GF-D8 (cell line): ENCODE results near the gene CNGB1.
"Not testable (repeated sequence)": the region's sequence is repeated elsewhere in the genome, so short reads cannot be mapped to it uniquely, and the experiment has no call there.

Source experiments
- DNase-seq: peaks from one replicate; lab custom pipeline; 2025; lab: John Stamatoyannopoulos, UW

The CNGB1 gene

DNA sequence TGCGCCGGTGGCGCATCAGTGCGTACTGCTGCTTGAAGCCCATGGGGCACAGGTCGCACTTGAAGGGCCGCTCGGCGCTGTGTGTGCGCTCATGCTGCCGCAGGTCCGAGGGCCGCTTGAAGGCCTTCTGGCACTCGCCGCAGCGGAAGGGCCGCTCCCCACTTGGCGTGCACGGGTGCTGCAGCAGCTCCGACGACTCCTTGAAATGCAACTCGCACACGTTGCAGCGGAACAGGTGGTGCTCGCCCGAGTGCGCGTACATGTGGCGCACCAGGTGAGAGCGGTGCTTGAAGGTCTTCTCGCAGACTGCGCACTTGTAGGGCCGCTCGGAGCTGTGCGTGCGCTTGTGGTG is 26.2 kb upstream of the CNGB1 start:
- no peak for DNase-seq

- no peak for DNase-seq
These were observed 25.7 kb upstream of the CNGB1 start for GRCh38 chr16:57996406-57997175.

- DNase-seq: no peak
These were observed 24.9 kb upstream of the CNGB1 start for GRCh38 chr16:57995721-57996405.

DNA sequence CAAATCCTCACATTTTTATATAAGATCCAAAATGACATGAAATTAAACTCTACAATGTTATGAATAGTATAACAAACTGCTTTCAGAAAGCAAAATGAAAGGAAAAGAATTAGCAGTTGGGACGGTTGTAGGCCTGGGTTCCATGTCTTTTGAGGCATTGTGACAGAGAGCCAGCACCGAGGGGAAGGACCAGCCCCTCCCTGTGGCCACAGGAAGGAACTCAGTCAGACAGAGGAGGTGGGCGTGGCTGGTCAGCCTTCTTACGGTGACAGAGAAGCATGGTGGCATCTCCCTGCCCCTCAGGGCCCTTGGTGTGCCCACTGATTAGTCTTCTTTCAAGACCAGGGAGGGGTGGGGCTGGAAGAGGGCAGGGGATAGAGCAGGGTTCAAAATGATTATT is 23.9 kb upstream of the CNGB1 start:
- DNase-seq: peak; percentile 49

DNA sequence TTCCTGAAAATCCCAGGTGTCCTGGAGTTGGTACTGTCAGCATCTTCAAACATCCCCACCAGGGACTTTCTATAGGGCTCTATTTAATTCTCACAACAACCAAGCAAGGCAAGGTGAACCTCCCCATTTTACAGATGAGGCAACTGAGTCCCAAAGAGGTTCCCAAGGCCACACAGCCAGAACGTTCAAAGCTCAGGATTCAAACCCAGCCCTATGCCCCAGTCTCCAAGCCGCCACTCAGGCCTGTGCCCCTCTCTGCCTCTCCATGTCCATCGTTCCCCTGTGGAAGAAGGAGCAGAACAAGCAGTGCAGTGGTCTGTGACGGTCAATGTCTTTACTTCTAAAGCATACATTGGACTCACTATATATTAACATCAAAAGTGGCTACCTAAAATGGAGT is 23.4 kb upstream of the CNGB1 start:
- DNase-seq: no peak

DNA sequence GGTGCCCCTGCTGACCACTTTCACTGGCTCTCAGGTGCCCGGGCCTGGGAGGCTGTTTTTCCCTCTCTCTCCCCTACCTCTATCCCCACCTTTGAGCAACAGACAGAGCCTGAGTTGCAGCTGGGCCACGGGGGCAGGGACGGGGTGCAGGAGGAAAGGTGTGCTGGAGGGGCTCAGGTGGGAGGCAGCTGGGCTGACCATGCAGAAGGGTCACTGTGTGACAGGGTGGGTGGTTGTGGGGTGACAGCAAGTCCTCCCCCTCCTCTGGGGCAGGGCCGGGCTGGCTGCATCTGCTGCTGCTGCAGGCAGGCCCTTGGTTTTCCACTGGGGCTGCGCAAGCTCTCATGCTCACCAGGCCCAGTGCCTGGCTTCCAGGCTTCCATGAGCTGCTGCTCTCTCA is 23.0 kb upstream of the CNGB1 start:
- DNase-seq: no peak

GRCh38 chr16:57993438-57993837 is 22.5 kb upstream of the CNGB1 start:
- no peak for DNase-seq

DNA sequence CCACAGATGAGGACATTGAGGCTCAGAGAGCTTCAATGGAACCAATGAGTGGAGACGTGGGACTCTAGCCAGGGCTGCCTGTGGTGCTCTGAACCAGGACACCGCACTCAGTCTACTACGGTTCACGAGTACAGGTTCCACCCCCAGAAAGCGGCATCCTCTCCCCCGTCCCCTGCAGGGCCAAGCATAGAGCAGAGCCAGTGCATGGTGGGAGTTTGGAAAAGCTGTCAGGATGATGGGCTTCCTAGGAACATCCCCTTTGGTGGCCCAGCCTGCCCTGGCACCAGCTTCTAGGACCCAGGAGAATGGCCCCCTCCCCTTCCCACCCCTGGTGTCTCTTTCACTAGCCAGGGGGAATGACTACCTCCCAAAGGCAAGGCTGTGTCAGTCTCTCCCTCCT is 21.2 kb upstream of the CNGB1 start:
- no peak for DNase-seq

- DNase-seq: no peak
These were observed 20.7 kb upstream of the CNGB1 start for GRCh38 chr16:57991551-57992059.

- no peak for DNase-seq
These were observed 18.0 kb upstream of the CNGB1 start for GRCh38 chr16:57988929-57989328.

- DNase-seq: no peak
These were observed 16.7 kb upstream of the CNGB1 start for GRCh38 chr16:57987441-57988177.

DNA sequence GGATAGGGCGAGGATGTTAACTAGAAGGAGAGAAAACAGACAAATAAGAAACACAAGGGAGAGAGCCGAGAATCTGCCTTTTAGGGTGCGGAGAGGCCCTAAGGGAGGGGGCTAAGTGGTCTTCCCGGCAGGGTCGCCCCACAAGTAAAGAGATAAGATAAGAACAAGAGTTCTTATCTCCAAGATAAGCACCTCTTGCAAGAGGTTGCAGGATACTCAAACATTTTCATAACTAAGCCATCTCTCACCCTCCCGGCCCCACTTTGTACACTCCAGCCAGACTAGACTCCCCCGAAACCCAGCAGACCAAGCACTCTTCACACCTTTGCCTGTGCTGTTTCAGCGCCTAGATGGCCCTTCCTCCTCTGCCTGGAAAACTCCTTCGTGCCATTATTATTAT is 15.3 kb upstream of the CNGB1 start:
- DNase-seq: no peak

DNA sequence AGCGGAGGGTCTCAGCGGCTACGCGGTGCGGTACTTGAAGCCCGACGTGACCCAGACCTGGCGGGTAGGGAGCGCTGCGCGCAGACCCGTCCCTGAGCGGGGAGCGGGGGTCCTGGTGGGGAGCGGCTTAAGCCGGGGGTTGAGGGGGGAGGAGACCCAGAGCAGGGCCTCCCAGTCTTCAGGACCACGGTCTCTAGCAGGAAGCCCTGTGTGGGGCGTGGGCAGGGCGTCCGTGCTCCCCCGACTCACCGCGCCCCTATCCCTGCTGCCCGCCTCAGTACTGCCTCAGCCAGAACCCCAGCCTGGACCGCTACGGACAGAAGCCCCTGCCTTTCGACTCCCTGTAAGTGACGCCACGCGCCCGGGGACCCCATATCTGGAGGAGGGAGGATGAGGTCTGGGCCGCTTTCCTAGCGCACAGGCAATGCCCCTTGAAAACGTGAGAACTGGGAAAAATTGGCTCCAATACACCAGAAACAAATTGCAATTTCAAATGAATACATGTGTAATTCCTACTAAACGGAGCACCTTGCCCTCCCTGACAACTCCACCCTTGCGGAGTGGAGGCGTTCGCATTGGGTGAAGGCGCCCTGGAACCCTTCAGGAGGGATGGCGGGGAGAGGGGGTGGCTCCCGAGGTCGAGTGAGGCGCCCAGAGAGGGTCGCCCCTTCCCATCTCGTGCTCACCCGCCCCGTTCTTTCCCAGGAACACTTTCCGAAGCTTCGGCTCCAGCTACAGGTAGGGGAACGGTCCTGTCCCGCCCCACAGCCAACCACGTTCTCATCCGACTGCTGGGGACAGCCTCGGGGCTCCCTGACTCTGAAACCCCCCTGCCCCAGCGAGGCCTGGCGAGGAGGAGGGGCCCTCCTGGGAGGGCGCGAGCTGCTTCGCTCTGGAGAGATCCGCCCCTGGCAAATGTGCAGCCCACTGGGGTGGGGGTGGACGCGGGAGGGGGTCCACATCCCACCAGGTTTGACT is 14.6 kb upstream of the CNGB1 start:
- DNase-seq: no peak

DNA sequence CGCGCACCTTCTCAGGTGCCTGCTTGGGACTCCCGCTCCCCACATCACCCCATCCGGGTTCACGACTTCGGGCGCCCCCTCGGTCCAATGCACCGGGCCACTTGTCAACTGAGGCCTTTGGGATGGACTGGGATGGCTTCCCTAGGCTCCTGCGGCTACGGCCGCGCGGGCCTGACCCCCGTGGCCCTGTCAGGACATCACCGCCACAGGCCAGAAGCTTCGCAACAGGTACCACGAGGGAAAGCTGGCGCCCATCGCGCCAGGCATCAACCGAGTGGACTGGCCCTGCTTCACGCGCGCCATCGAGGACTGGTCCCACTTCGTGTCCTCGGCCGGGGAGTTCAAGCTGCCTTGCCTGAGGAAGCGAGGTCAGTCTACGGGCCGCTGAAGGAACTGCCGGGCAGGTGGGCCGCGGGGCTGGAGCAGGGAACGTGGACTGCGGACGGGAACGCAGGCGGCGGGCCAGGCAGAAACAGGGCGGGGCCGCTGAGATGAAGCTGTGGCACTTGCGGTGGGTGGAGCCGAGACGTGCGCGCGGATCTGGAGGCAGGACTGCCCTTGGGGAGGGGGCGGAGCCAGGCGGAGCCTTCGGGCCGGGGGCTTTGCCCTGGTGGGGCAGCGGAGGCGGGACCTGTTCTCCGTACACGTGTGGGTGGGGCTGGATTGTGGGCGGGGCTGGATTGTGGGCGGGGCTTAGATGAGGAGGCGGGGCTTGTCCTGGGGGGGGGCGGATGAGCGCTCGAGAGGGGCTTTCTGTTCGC is 13.7 kb upstream of the CNGB1 start:
- DNase-seq: no peak

DNA sequence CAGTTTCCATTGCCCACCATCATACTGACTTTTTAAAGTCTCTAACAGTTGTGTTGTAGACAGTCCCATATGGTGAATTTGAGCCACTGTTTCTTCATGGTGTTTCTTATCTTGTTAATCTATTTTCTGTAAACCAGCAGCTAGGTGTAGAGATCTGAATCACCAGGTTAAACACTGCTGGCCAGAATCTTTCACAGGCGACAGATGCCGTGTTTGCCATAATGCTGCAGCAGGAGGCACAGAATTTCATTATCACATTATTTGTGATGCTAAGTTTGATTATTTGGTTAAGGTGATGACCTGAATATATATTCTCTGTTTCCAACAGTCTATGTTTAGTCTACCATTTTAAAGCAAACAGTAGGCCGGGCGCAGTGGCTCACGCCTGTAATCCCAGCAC is 11.5 kb upstream of the CNGB1 start:
- DNase-seq: no peak

DNA sequence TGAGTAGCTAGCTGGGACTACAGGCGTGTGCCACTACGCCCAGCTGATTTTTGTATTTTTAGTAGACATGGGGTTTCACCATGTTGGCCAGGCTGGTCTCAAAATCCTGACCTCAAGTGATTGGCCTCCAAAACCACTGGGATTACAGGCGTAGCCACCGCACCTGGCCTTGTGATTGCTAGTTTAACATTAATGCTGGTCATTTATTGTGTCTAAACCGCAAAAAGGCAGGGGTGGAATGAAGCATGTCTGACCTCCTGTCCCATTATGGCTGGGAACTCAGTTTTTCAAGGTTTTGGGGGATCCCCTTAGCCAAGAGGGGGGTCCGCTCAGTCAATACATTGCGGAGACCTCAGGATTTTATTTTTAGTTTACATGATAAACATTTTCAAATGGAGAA is 10.7 kb upstream of the CNGB1 start:
- no peak for DNase-seq

DNA sequence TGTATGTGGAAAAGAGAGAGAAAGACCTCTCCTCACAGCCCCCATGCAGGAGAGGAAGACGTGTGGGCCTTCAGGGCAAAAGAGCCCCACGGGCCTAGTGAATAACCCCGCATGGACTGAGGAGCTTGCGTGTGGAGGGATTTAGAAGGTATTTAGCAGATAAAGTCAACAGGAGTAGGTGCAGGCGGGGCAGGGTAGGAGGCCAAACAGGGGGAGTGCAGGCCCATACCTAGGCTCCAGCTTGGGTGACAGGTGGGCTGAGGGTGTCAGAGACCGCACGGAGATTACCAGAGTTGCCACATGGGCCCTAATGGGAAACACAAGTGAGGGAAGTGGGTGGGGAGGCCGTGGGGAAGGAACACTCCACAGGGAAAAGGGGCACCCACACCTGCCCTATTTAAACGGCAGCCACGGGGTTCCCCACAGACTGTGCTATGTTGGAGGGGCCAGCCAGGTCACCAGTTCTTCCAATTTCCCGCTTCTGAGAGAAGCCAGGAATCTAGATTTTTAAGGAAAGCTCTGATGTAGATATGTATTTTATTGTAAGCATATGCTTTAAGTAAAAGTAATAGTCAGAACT is 8.2 kb upstream of the CNGB1 start:
- no peak for DNase-seq

DNA sequence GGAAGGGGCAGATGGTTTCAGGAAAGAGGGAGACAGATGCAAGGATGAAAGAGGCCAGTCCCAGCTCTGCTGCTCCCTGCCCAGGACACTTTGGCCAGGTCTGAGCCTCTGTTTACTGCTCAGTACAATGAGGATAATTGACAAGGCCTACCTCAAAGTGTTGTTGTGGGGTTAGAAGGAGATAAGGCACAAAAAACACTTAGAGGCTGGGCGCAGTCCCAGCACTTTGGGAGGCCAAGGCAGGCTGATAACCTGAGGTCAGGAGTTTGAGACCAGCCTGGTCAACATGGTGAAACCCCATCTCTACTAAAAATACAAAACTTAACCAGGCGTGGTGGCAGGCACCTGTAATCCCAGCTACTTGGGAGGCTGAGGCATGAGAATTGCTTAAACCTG is 7.1 kb upstream of the CNGB1 start:
- not testable (repeated sequence) for DNase-seq

GRCh38 chr16:57977418-57978069 is 6.6 kb upstream of the CNGB1 start:
- no peak for DNase-seq

- no peak for DNase-seq
These were observed 5.4 kb upstream of the CNGB1 start for GRCh38 chr16:57976331-57976796.
